ENCODE measurements around the gene MT1A. TPM values are rescaled to one million over a fixed set of nuclear protein-coding genes. Genes with fewer than 3 reads are reported as not detected.
A peak's percentile ranks its signal among the peaks of the same experiment; 100 is the strongest.

Gene MT1A
- total RNA-seq, 2 experiments from 2014 or later: not detected

DNA sequence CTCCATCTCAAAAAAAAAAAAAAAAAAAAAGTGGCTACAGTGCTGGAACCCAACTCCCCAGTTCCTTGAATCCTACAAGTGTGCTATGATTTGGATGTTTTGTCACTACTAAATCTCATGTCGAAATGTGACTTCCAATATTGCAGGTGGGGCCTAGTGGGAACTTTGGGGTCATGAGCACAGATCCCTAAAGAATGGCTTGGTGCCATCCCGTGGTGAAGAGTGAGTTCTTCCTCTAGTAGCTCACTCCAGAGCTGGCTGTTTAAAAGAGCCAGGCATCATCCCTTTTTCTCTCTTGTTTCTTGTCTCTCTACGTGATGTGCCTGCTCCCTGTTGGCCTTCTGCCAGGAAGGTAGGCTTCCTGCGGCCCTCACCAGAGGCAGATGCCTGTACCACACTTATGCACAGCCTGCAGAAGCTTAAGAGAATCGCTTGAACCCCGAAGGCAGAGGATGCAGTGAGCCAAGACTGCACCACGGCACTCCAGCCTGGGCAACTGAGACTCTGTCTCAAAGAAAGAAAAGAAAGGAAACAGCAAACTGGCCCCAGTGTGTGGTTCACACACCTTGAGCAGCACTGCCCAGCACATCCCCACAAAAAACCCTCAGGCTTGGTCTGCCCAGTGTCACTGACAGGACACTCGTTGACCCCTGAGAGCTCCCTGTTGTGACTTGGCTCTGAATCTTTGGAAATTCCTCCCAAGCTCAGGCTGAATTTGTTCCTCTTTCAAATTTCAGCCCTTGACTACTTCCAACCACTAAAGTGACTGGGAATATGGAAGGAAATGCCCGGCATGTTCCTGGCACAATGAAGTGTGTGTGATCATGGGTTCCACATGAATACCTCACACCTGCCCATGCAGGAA, 9.7 kb upstream of the MT1A start:
- intact Hi-C loops (cut with micrococcal nuclease): no loop called here
- no peak overlapping the region for H3K27ac Mint-ChIP-seq
- TF ChIP-seq, protein P1, sequence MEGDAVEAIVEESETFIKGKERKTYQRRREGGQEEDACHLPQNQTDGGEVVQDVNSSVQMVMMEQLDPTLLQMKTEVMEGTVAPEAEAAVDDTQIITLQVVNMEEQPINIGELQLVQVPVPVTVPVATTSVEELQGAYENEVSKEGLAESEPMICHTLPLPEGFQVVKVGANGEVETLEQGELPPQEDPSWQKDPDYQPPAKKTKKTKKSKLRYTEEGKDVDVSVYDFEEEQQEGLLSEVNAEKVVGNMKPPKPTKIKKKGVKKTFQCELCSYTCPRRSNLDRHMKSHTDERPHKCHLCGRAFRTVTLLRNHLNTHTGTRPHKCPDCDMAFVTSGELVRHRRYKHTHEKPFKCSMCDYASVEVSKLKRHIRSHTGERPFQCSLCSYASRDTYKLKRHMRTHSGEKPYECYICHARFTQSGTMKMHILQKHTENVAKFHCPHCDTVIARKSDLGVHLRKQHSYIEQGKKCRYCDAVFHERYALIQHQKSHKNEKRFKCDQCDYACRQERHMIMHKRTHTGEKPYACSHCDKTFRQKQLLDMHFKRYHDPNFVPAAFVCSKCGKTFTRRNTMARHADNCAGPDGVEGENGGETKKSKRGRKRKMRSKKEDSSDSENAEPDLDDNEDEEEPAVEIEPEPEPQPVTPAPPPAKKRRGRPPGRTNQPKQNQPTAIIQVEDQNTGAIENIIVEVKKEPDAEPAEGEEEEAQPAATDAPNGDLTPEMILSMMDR (IDR thresholded peaks at IDR 0.05): no peak
- H3K4me3 Mint-ChIP-seq: no peak overlapping the region
- peaks cover 48% of the 10 kb centered on the region for H3K27me3 Mint-ChIP-seq
- H3K4me1 Mint-ChIP-seq (ENCODE audit: low read depth): peaks cover 22% of the 10 kb centered on the region
- CTCF ChIA-PET: interaction anchor here (1.9 kb wide), 1 partner anchor 11 kb away, joined by 11 read pairs; no protein-coding TSS in a partner anchor
- POLR2A ChIA-PET: no interaction called here
- H3K36me3 Mint-ChIP-seq (ENCODE audit: low read depth): no peaks in the 10 kb centered on the region
- H3K9me3 Mint-ChIP-seq: no peaks in the 10 kb centered on the region
- DNase-seq: no peak
- ATAC-seq: no peak

DNA sequence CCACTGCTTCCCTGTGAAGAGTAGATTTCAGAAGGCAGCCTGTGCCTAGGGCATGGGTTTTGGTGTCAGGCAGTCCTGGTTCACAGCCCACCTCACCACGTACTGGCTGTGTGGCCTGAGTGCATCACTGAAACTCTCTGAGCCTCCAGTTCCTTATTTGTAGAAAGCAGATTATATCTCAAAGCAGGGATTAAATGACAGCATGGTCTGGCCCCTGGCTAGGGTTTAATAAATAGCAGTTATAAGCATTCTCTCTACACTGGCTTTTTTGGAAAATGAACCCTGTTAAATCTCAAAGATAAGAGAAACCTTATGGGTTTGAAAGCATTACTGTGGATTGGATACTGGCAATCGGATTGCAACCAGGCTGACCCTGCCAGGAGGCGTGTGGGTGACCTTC, 8.9 kb upstream of the MT1A start:
- CTCF ChIA-PET: interaction anchor here (1.3 to 1.9 kb wide), 4 partner anchors 11 to 44 kb away, joined by 3 to 11 read pairs (median 6); no protein-coding TSS in a partner anchor
- no peaks in the 10 kb centered on the region for H3K9me3 Mint-ChIP-seq
- H3K27me3 Mint-ChIP-seq: peaks cover 56% of the 10 kb centered on the region
- DNase-seq (no peak), ATAC-seq (no peak)
- no peaks in the 10 kb centered on the region for H3K36me3 Mint-ChIP-seq (ENCODE audit: low read depth)
- POLR2A ChIA-PET: no interaction called here
- no peak overlapping the region for H3K4me3 Mint-ChIP-seq
- TF ChIP-seq, protein P1 (IDR thresholded peaks at IDR 0.05): no peak
- intact Hi-C loops (cut with micrococcal nuclease): no loop called here
- H3K4me1 Mint-ChIP-seq (ENCODE audit: low read depth): peaks cover 22% of the 10 kb centered on the region
- no peak overlapping the region for H3K27ac Mint-ChIP-seq

DNA sequence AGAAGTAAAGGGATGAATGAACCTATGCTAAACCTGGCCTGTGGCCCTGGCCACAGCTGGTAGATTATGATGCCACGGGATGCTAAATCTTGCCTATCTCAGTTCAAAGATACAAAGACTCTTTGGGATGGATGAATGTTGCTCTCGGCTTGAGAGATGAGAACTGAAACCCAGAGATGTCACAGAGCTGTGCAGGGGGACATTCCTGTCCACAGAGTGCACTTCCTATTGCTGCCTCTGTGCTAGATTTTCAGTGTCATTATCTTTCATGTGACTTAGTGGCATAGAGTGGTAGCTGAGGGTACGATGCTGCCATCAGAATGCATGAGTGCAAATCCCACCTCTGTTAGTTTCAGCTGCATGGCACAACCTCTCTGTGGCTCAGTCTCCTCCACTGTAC, 8.3 kb upstream of the MT1A start:
- H3K9me3 Mint-ChIP-seq: no peaks in the 10 kb centered on the region
- no peaks in the 10 kb centered on the region for H3K36me3 Mint-ChIP-seq (ENCODE audit: low read depth)
- intact Hi-C loops (cut with micrococcal nuclease): no loop called here
- ATAC-seq: peak; percentile 39
- ChIA-PET CTCF (interaction anchor here (0.7 to 2.2 kb wide), 7 partner anchors 9 to 72 kb away, joined by 3 to 11 read pairs (median 6); no protein-coding TSS in a partner anchor), POLR2A (no interaction called here)
- H3K4me3 Mint-ChIP-seq: no peak overlapping the region
- TF ChIP-seq, protein P1 (IDR thresholded peaks at IDR 0.05): no peak
- peaks cover 59% of the 10 kb centered on the region for H3K27me3 Mint-ChIP-seq
- DNase-seq: no peak
- no peak overlapping the region for H3K27ac Mint-ChIP-seq
- peaks cover 23% of the 10 kb centered on the region for H3K4me1 Mint-ChIP-seq (ENCODE audit: low read depth)

DNA sequence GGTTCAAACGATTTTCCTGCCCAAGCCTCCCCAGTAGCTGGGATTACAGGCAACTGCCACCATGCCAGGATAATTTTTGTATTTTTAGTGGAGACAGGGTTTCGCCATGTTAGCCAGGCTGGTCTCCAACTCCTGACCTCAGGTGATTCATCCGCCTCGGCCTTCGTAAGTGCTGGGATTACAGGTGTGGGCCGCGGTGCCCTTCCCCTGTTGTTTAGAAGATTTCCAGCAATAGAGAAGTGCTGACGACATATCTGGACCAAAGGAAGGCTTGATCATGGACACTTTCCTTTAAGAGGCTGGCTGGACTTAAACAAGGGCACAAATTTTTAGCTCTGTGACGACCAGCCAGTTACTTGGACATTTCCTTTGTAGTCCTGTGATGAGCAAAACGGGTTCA, 7.3 kb upstream of the MT1A start:
- Mint-ChIP-seq H3K9me3 (no peaks in the 10 kb centered on the region), H3K36me3 (ENCODE audit: low read depth) (no peaks in the 10 kb centered on the region), H3K4me1 (ENCODE audit: low read depth) (peaks cover 21% of the 10 kb centered on the region), H3K4me3 (no peak overlapping the region), H3K27ac (no peak overlapping the region), H3K27me3 (peaks cover 60% of the 10 kb centered on the region)
- CTCF ChIA-PET: interaction anchor here (0.9 to 2.2 kb wide), 5 partner anchors 11 to 71 kb away, joined by 3 to 8 read pairs (median 6); no protein-coding TSS in a partner anchor
- no peak for ATAC-seq
- no peak for DNase-seq
- intact Hi-C loops (cut with micrococcal nuclease): no loop called here
- TF ChIP-seq, protein P1 (IDR thresholded peaks at IDR 0.05): no peak
- POLR2A ChIA-PET: interaction anchor here (0.7 to 1.2 kb wide), 2 partner anchors 24 to 25 kb away, joined by 3 read pairs; no protein-coding TSS in a partner anchor

DNA sequence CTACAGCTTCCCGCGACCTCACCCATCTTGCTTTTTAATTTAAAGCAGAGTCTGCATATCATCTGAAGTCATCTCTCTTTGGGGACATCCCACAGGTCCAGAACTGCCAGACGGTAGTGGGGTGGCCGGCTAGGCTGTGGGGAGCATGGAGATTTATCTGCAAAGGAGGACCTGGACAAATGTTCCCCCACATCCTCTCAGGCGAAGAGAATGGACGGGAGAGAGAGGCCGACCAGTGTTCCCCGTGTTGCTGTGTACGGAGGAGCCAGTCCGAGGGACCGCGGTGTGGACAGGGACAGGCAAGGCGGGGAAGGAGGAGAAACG, 6.7 kb upstream of the MT1A start:
- ChIA-PET POLR2A (interaction anchor here (0.7 to 1.2 kb wide), 2 partner anchors 24 to 26 kb away, joined by 3 read pairs; no protein-coding TSS in a partner anchor), CTCF (interaction anchor here (1.7 to 2.2 kb wide), 2 partner anchors 11 to 70 kb away, joined by 6 to 8 read pairs; no protein-coding TSS in a partner anchor)
- DNase-seq (no peak), ATAC-seq (no peak)
- intact Hi-C loops (cut with micrococcal nuclease): no loop called here
- Mint-ChIP-seq H3K4me1 (ENCODE audit: low read depth) (peaks cover 17% of the 10 kb centered on the region), H3K36me3 (ENCODE audit: low read depth) (no peaks in the 10 kb centered on the region), H3K27ac (no peak overlapping the region), H3K27me3 (peaks cover 61% of the 10 kb centered on the region), H3K9me3 (no peaks in the 10 kb centered on the region), H3K4me3 (peak overlapping the region; percentile 58)
- TF ChIP-seq, protein P1 (IDR thresholded peaks at IDR 0.05): no peak
